GM18526 (cell line): Measurements from ENCODE around the gene CCDC9B.

ENCODE experiments used
- POLR2A ChIP-seq: IDR thresholded peaks from 3 replicates; pipeline ENCODE4 v1.6.1; 2011; ENCODE audit not compliant: insufficient read length; ENCODE audit errors: extremely low read depth

CCDC9B gene

GRCh38 chr15:40286794-40287193 is 53.9 kb downstream of the CCDC9B start:
- no peak for TF ChIP-seq POLR2A

- no peak for TF ChIP-seq POLR2A
Observed at GRCh38 chr15:40286061-40286532, 54.6 kb downstream of the CCDC9B start.

- TF ChIP-seq POLR2A, result no peak
Observed at GRCh38 chr15:40285554-40286011, 55.2 kb downstream of the CCDC9B start.

- no peak for TF ChIP-seq POLR2A
Observed at GRCh38 chr15:40285151-40285550, 55.6 kb downstream of the CCDC9B start.

GRCh38 chr15:40283615-40284300 is 57.0 kb downstream of the CCDC9B start:
- TF ChIP-seq POLR2A, result no peak

- TF ChIP-seq POLR2A, result no peak
Observed at GRCh38 chr15:40282869-40283614, 57.7 kb downstream of the CCDC9B start, which contains the start of gene ANKRD63. ANKRD63 (minus strand) TSS chr15:40283064; CDS start chr15:40282586, 478 bp downstream.

- TF ChIP-seq POLR2A, result no peak
Observed at GRCh38 chr15:40282147-40282868, 58.4 kb downstream of the CCDC9B start.

GRCh38 chr15:40281801-40282146 is 59.0 kb downstream of the CCDC9B start:
- no peak for TF ChIP-seq POLR2A
